HG03558 (cell line): ENCODE measurements around the gene NAV3.

ENCODE experiments used
- ATAC-seq: cut with Tn5 transposase; IDR thresholded peaks from one replicate; pipeline ENCODE4 v1.9.1; 2021; ENCODE audit warnings: moderate number of reproducible peaks; ENCODE audit not compliant: unreplicated experiment; ENCODE audit errors: extremely low read depth

The NAV3 gene, protein sequence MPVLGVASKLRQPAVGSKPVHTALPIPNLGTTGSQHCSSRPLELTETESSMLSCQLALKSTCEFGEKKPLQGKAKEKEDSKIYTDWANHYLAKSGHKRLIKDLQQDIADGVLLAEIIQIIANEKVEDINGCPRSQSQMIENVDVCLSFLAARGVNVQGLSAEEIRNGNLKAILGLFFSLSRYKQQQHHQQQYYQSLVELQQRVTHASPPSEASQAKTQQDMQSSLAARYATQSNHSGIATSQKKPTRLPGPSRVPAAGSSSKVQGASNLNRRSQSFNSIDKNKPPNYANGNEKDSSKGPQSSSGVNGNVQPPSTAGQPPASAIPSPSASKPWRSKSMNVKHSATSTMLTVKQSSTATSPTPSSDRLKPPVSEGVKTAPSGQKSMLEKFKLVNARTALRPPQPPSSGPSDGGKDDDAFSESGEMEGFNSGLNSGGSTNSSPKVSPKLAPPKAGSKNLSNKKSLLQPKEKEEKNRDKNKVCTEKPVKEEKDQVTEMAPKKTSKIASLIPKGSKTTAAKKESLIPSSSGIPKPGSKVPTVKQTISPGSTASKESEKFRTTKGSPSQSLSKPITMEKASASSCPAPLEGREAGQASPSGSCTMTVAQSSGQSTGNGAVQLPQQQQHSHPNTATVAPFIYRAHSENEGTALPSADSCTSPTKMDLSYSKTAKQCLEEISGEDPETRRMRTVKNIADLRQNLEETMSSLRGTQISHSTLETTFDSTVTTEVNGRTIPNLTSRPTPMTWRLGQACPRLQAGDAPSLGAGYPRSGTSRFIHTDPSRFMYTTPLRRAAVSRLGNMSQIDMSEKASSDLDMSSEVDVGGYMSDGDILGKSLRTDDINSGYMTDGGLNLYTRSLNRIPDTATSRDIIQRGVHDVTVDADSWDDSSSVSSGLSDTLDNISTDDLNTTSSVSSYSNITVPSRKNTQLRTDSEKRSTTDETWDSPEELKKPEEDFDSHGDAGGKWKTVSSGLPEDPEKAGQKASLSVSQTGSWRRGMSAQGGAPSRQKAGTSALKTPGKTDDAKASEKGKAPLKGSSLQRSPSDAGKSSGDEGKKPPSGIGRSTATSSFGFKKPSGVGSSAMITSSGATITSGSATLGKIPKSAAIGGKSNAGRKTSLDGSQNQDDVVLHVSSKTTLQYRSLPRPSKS (N-terminal part only)

GRCh38 chr12:77830583-77831351, at the start of gene NAV3:
TSS of gene NAV3 (plus strand) at chr12:77830894. CDS start at chr12:77831462, 568 bp downstream.
- no peak for ATAC-seq

DNA sequence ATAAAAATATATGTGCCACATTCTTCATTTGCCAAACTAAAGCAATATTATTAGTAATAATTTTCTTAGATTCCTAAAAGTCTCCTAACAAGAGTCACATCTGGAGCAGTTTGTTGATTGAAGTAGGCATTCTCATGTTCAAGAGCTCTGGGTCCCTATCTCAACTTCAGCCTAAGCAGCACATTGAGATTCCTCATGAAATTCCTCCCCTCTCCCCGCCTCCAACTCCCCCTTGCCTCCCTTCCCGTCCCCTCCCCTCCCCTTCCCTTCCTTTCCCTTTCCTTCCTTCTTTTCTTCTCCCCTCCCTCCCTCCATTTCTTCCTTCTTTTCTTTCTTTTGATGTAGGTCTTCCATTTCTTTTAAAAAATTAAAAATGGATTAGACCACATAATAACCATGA, 48.7 kb upstream of the NAV3 start:
- ATAC-seq = no peak

GRCh38 chr12:77782766-77783165, 47.9 kb upstream of the NAV3 start:
- no peak for ATAC-seq

- no peak for ATAC-seq
Measured at GRCh38 chr12:77785211-77785610, 45.5 kb upstream of the NAV3 start.

GRCh38 chr12:77786675-77787074, 44.0 kb upstream of the NAV3 start:
- ATAC-seq = no peak

DNA sequence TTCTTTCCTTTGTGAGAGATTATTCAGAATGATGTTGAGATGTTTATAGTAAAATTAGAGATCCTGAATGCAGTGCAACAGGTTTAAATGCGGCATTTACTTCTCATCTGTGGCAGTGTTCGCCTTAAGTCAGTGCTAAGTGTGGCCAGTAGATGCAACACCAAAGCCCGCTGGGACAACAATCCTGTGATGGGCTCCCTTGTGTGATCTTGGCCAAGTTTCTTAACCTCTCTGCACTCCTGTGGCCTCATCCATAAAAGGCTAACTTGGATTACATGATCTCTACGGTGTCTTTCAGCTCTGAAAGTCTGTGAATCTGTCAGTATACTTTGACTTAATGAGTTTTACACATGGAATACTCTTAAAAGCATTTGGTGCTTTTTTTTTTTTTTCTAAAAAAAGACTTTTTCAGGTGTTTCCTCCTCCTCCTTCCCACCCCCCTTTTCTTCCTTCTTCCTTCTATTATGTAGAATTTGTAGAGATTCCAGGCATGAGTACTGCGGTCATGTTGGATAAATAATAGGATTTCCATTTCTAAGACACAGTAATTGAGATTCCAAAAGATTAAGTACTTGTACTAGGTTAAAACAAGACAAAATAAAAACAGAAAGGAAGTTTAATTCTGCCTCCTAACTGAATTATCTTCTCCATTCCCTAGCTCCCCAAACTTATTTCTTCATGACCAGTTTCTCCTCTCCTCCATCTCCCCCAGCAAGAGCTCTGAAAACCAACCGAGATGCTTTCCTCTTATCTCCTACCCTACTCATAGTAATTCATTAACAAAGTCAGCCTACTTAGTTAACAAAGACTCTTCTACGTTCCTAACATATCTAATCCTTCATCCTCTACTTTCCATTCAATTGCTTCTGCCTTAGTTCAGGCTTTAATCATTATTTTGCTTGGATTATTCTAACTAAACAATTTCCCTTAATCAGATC, 42.2 kb upstream of the NAV3 start:
- ATAC-seq = no peak

GRCh38 chr12:77795699-77796098, 35.0 kb upstream of the NAV3 start:
- no peak for ATAC-seq

GRCh38 chr12:77796775-77797174, 33.9 kb upstream of the NAV3 start:
- ATAC-seq = no peak

- no peak for ATAC-seq
Measured at GRCh38 chr12:77800501-77800900, 30.2 kb upstream of the NAV3 start.

DNA sequence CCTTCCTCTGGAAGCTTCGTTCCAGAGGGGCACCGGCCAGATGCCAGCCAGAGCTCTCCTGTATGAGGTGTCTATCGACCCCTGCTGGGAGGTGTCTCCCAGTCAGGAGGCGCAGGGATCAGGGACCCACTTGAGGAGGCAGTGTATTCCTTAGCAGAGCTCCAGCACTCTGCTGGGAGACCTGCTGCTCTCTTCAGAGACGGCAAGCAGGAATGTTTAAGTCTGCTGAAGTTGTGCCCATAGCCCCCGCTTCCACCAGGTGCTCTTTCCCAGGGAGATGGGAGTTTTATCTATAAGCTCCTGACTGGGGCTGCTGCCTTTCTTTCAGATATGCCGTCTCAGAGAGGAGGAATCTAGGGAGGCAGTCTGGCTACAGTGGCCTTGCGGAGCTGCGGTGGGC, 22.2 kb upstream of the NAV3 start:
- ATAC-seq = no peak

- no peak for ATAC-seq
Measured at GRCh38 chr12:77813558-77813957, 17.1 kb upstream of the NAV3 start.

GRCh38 chr12:77814386-77814785, 16.3 kb upstream of the NAV3 start:
- no peak for ATAC-seq

DNA sequence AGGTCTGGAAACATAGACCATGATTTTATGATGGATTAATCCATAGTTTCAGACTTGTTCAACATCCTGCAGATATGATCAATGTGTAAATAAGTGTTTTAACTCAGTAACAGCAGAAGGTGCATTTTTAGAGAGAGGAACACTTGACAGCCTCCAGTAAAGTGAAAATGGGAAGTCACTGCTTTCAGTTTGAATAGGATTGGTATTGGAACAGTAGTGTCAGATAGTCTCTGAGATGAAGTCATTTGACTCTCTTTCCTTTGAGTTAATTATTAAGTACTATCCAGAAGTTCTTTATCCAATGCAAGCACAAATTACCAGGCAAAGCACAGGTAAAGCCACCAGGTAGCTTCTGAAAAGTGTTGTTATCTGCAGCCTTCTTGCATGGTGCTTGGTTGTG, 14.5 kb upstream of the NAV3 start:
- peak; percentile 85 for ATAC-seq

- ATAC-seq = no peak
Measured at GRCh38 chr12:77817276-77817675, 13.4 kb upstream of the NAV3 start.

GRCh38 chr12:77818351-77818750, 12.3 kb upstream of the NAV3 start:
- ATAC-seq = no peak

DNA sequence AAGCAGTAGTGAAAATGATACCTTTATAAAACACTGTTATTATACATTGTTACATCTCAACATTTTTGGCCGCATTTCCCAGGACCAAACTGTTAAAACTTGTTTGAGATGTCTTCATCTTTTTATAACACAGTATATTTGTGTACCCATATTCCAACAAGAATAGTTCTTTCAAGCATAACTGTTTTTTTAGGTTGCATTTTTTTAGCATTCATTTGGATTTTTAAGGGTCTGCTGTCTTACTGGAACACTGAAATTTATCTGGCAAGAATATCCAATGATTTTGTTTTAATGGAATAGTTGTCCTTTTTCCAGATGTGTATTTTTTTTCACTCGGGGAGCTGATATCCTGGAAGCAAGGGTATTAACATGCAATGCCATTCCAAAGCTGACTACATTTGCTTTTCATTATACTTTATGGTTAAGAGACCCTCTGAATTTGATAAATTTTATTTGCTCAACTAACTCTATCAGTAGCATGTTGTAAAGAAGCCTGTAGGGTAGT, 8.9 kb upstream of the NAV3 start:
- no peak for ATAC-seq

GRCh38 chr12:77833329-77833728, 2.6 kb downstream of the NAV3 start:
- no peak for ATAC-seq

DNA sequence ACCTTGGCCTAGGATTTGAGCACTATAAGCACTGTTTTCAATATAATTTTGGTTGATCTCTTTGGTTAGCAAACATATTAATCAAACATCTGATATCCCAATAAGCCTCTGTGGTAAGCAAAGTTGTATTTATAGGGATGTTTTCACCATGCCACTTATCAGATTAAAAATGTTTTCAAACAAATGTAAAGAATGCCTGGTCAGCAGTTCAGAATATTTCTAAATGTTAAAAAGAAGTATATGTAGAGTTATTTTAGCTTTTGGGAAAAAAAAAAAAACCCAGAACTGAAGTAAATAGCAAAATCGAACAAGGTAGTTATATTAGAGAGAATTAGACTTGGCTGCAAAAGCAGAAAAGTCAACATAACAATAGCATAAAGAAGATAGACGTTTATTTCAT, 3.9 kb downstream of the NAV3 start:
- no peak for ATAC-seq

GRCh38 chr12:77835969-77836368, 5.3 kb downstream of the NAV3 start:
- no peak for ATAC-seq
